Non-pigmented ciliary epithelial cell (primary cell): ENCODE data around the gene LHX5.
A peak's percentile ranks its signal among the peaks of the same experiment; 100 is the strongest.

Experiments
- DNase-seq: peaks from one replicate; pipeline ENCODE4 v3.0.0-alpha.2; 2010; ENCODE audit warnings: low read depth

LHX5 gene

GRCh38 chr12:113439301-113439597 is 32.4 kb downstream of the LHX5 start:
- DNase-seq, result no peak

GRCh38 chr12:113438523-113439300 is 33.0 kb downstream of the LHX5 start:
- DNase-seq, result no peak

DNA sequence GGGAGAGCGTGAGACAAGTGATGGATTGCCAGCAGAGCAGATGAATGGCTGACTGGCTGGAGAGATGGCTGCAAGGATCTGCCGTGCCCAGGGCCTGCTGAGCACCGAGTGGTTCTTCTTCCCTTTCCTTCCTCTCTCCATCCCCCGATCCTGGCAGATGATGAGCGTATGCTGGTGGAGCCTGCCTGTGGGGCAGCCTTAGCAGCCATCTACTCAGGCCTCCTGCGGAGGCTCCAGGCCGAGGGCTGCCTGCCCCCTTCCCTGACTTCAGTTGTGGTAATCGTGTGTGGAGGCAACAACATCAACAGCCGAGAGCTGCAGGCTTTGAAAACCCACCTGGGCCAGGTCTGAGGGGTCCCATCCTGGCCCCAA is 34.0 kb downstream of the LHX5 start:
- DNase-seq, result no peak

DNA sequence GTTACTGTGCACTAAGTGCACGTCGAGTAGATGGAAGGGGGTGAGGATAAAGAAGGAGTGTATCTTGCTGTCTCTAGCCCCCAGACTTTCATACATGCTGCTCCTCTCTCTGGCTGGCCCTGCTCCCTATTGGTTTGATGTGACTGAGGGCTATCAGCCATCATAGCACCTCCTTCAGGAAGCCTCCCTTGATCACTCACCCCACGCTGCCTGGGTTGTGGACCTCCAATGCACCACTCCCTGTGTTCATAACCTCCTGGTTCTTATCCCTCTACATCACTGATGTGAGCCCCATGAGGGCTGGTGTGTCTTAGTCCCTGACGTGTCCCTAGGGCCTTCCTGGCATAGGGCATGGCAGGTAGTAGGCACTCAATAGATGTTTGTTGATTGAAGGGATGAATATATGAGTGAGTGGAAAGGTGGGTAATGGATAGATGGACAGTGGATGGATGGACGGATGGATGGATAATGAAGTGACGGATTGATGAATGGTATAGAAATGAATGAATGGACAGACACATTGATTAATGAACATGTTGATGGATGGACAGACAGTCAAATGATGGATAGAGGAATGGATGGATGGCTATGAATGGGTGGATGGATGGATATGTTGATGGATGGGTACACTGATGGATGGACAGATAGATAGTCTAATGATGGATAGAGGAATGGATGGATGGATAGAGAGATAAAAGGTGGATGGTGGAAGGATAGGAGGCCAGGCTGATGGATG is 34.5 kb downstream of the LHX5 start:
- no peak for DNase-seq

DNA sequence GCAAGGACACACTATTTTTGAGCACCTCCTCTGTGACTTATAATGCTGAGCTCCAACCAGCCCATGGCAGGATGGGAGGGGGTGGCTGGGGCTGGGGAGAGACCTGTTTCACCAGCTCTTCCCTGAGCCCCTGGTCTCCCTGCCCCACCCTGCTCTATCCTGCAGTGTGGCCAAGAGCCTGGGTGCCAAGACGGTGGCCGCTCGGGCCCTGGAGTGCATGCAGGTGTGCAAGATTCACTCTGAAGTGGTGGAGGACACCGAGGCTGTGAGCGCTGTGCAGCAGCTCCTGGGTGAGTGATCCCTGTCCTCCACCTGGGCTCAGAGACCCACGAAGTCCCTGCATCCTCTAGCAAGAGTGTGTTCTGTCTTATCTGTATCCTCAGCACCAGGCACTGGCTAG is 35.1 kb downstream of the LHX5 start:
- no peak for DNase-seq

GRCh38 chr12:113435367-113435766 is 36.3 kb downstream of the LHX5 start:
- no peak for DNase-seq

- no peak for DNase-seq
Measured at GRCh38 chr12:113432986-113433385, 38.7 kb downstream of the LHX5 start.

GRCh38 chr12:113428482-113428881 is 43.2 kb downstream of the LHX5 start:
- no peak for DNase-seq

DNA sequence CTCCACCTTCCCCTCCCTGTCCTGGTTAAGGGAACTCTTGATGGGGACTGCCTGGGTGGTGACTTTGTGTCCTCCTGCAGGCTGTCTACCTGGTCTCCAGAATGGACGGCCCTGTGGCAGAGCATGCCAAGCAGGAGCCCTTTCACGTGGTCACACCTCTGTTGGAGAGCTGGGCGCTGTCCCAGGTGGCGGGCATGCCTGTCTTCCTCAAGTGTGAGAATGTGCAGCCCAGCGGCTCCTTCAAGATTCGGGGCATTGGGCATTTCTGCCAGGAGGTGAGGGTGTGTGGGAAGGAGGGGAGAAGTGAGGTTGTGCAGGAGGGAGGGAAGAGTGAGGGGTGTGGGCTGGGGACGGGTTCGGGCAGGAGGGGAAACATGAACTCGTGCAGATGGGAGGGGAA is 43.8 kb downstream of the LHX5 start:
- no peak for DNase-seq

GRCh38 chr12:113425960-113426453 is 45.7 kb downstream of the LHX5 start:
- DNase-seq, result no peak

DNA sequence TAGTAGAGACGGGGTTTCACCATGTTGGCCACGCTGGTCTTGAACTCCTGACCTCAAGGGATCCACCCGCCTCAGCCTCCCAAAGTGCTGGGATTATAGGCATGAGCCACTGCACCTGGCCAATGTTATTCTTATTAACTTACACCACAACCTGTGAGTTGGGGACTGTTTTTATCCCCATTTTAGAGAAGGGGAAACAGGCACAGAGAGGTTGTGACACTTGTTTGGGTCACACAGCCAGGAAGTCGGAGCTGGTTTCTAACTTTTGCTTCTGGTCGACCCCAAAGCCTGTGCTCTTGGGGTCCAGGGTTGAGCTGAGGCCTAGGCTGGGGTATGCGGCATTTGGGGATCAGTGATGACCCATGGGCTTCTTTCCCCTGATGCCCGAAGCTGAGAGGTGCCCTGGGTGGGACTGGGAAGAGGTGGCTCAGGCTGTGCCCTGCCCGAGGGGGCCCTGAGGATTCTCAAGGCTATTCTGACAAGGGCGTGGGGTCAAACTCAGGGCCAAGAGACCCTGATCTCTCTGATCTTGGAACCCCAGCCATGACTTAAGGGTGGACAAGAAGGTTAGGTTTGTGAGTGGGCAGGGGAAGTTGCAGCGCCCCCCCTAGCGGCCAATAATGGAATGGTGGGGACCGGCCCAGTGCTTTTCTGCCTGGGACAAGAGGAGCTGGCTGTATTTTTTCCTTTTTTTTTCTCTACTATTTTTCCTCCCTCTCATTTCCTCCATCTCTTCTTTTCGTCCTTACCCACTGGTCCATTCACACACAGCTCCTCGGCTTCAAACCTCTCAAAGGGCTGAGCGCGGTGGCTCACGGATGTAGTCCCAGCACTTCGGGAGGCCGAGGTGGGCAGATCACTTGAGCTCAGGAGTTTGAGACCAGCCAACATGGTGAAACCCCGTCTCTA is 46.5 kb downstream of the LHX5 start:
- DNase-seq, result no peak

DNA sequence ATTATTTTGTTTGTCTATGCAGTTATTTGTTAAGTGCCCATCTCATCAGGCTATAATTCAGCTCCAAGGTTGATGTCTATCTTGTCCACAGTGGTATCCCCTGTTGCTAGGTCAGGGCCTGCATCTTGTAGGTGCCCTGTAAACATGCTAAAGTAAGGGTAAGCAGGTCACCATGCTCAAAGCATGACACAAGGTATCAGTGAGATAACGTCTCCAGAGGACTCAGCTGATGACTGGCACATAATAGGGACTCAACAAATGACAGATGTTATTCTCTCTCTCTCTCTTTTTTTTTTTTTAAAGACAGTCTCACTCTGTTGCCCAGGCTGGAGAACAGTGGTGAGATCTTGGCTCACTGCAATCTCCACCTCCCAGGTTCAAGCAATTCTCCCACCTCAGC is 47.2 kb downstream of the LHX5 start:
- no peak for DNase-seq

DNA sequence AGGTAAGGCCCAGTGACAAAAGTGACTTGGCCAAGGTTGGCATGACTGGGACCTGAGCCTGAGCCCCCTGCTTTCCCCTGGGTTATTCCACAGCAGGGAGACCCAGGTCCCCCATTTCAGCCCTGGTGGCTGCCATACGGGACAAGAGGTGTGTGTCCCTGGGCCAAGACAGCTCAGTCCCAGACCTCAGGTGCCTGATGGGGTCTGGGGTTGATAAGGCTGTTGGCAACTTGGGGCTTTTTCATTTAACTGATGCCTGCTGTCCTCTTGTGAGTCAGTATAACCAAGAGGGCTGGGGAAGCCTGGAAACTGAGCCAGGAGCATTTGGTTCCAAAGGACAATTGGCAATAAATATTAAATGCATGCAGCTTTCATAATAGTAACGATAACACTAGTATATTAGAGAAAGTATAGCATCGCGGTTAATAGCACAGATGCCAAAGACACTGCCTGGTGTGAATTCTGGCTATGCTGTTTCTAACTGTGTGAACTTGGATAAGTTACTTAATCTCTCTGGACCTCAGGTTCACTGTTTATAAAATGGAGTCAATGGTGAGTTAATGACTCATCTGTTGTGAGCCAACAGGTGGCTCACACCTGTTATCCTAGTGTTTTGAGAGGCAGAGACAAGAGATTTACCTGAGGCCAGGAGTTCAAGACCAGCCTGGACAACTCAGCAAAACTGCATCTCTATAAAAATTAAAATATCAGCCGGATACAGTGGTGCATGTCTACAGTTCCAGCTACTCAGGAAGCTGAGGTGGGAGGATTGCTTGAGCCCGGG is 48.6 kb downstream of the LHX5 start:
- DNase-seq, result no peak

DNA sequence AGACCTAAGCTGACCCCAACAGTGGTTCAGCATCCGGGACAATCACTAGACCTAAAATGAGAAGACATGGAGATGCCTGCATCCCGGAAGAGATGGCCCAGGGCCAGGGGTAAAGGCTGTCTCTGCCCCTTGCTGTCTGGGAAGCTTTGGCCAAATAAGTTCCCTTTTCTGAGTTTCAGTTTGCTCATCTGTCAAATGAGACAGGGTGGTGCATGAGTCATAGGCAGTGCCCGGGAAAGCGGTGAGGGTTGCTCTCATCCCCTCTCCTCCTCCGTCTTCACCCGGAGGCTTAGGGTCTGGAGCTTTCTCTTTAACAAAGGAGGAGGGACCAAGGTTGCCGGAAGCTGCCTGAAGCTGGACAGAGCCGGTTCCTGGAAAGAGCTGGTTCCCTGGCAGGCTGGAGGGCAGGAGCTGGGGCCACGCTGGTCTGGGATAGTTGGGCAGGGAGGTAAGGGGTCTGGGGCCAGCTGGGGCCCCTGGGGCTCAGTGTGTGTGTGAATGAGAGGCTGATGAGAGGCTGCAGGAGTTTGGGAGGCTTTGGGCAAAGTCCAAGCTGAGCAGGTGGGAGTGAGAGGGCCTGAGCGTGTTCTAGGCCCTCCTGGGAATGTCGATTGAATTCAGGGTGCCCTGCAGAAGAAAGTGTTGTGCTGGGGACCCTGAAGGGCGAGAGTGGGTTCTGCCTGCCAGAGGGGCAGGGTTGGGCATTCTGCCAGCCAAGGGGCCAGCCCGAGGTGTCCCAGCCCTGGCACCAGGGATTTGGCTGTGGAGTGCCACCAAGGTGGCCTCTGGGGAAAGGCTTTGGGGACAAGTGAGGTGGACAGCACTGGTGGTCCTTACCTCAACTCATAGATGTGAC is 49.4 kb downstream of the LHX5 start, which contains the start of gene SDSL:
Gene SDSL (plus strand): TSS at position 351 of the 856 bp plus-strand sequence. CDS start 5,603 bp downstream, outside the sequence.
- DNase-seq, result peak; percentile 24

- no peak for DNase-seq
Measured at GRCh38 chr12:113420996-113421595, 50.6 kb downstream of the LHX5 start.

GRCh38 chr12:113418213-113418879 is 53.3 kb downstream of the LHX5 start:
- no peak for DNase-seq

DNA sequence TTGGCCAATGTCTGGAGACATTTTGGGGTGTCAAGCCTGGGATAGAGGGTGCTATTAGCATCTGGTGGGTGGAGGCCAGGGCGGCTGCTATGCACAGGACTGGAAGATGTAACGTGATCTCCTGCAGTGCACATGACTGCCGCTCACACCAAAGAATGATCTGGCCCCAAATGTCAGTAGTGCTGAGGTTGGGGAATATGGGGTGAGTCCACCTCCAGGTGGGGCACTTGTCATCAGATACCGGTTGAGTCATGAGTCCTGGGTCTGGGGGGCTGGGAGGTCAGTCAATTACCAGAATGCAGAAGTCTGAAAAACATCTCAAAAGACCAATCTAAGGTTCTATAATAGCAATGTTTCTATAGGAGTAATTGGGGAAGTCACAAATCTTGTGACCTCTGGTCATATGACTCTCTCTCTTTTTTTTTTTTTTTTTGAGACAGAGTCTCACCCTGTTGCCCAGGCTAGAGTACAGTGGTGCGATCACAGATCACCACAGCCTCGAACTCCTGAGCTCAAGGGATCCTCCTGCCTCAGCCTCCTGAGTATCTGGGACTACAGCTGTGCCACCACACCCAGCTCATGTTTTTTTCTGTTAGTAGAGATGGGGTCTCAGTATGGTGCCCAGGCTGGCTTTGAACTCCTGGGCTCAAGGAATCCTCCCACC is 55.4 kb downstream of the LHX5 start:
- no peak for DNase-seq

GRCh38 chr12:113414519-113415038 is 57.1 kb downstream of the LHX5 start:
- DNase-seq, result no peak

GRCh38 chr12:113413488-113413939 is 58.2 kb downstream of the LHX5 start:
- no peak for DNase-seq
